Progenitor cell of endocrine pancreas (in vitro differentiated cells): ENCODE data around the gene EHBP1. TPM values are rescaled to one million over a fixed set of nuclear protein-coding genes. Genes with fewer than 3 reads are reported as not detected.

ENCODE experiments used
- DNase-seq: peaks from one replicate; pipeline ENCODE4 v3.0.0; 2021; ENCODE audit warnings: low spot score; ENCODE audit not compliant: unreplicated experiment
- H3K27ac Mint-ChIP-seq: 2 replicates; pipeline ENCODE4 v1.8.0; 2021; ENCODE audit warnings: mild to moderate bottlenecking, moderate library complexity, mixed read lengths
- H3K27me3 Mint-ChIP-seq: 2 replicates; pipeline ENCODE4 v1.8.0; 2021; ENCODE audit warnings: mixed read lengths
- H3K36me3 Mint-ChIP-seq: 2 replicates; pipeline ENCODE4 v1.8.0; 2022; ENCODE audit warnings: mixed read lengths; ENCODE audit not compliant: insufficient read depth
- H3K4me1 Mint-ChIP-seq: 2 replicates; pipeline ENCODE4 v1.8.0; 2021; ENCODE audit warnings: low read depth, mixed read lengths
- H3K4me3 Mint-ChIP-seq: 2 replicates; pipeline ENCODE4 v1.8.0; 2021; ENCODE audit warnings: low read depth, mild to moderate bottlenecking, moderate library complexity, mixed read lengths
- H3K9me3 Mint-ChIP-seq: 2 replicates; pipeline ENCODE4 v1.8.0; 2021; ENCODE audit warnings: low read depth, mixed read lengths
- CTCF ChIP-seq: fragments of 200-600 bp; sonication (generic); IDR thresholded peaks from one replicate; pipeline ENCODE4 v1.5.0; 2021; ENCODE audit warnings: antibody characterized with exemption, mild to moderate bottlenecking; ENCODE audit not compliant: unreplicated experiment
- total RNA-seq: library from RNA; stranded (reverse); gene quantifications from 2 replicates; pipeline ENCODE4 v1.2.1, GENCODE V29; 2021

EHBP1 gene
- total RNA-seq, 1 donor from 2014 or later: 45.6 TPM

GRCh38 chr2:62824388-62824787 lies 118.9 kb downstream of the EHBP1 start:
- Mint-ChIP-seq H3K27me3 (no peaks in the 10 kb centered on the region), H3K4me1 (peaks cover 28% of the 10 kb centered on the region), H3K9me3 (peaks cover 5% of the 10 kb centered on the region), H3K27ac (no peak overlapping the region), H3K4me3 (no peak overlapping the region), H3K36me3 (peaks cover 21% of the 10 kb centered on the region)
- no peak for DNase-seq
- no peak for TF ChIP-seq CTCF

GRCh38 chr2:62826141-62826540 lies 120.6 kb downstream of the EHBP1 start:
- Mint-ChIP-seq H3K27me3 (no peaks in the 10 kb centered on the region), H3K4me1 (peaks cover 28% of the 10 kb centered on the region), H3K36me3 (peaks cover 24% of the 10 kb centered on the region), H3K4me3 (no peak overlapping the region), H3K27ac (no peak overlapping the region), H3K9me3 (peaks cover 9% of the 10 kb centered on the region)
- TF ChIP-seq CTCF: no peak
- no peak for DNase-seq

GRCh38 chr2:62826953-62827675 lies 121.6 kb downstream of the EHBP1 start:
- Mint-ChIP-seq H3K4me1 (peaks cover 25% of the 10 kb centered on the region), H3K27ac (no peak overlapping the region), H3K9me3 (peaks cover 9% of the 10 kb centered on the region), H3K27me3 (no peaks in the 10 kb centered on the region), H3K4me3 (no peak overlapping the region), H3K36me3 (peaks cover 30% of the 10 kb centered on the region)
- TF ChIP-seq CTCF: no peak
- no peak for DNase-seq

- Mint-ChIP-seq H3K4me1 (no peaks in the 10 kb centered on the region), H3K36me3 (peaks cover 50% of the 10 kb centered on the region), H3K9me3 (peaks cover 17% of the 10 kb centered on the region), H3K27ac (no peak overlapping the region), H3K4me3 (no peak overlapping the region), H3K27me3 (no peaks in the 10 kb centered on the region)
- no peak for TF ChIP-seq CTCF
- no peak for DNase-seq
These were observed 126.2 kb downstream of the EHBP1 start for GRCh38 chr2:62831729-62832128.

GRCh38 chr2:62844311-62845090 lies 139.0 kb downstream of the EHBP1 start:
- Mint-ChIP-seq H3K27me3 (no peaks in the 10 kb centered on the region), H3K4me1 (no peaks in the 10 kb centered on the region), H3K27ac (no peak overlapping the region), H3K4me3 (no peak overlapping the region), H3K9me3 (peaks cover 3% of the 10 kb centered on the region), H3K36me3 (peaks cover 8% of the 10 kb centered on the region)
- no peak for DNase-seq
- no peak for TF ChIP-seq CTCF
